SU-DHL-6 (cell line): ENCODE results near the gene TANGO6.

Source experiments
- EZH2phosphoT487 ChIP-seq: fragments of 200-600 bp; sonication (generic), shearing (Covaris generic); conservative IDR thresholded peaks from 2 replicates; pipeline ENCODE4 v1.6.1; 2018; ENCODE audit warnings: mild to moderate bottlenecking, antibody characterized with exemption, low read length, moderate library complexity, mixed read lengths
- TF ChIP-seq, protein P1 (sequence below): fragments of 200-600 bp; sonication (generic); IDR thresholded peaks from one replicate; pipeline ENCODE4 v1.5.1; 2017; ENCODE audit warnings: antibody characterized with exemption, mild to moderate bottlenecking, low read length, moderate library complexity; ENCODE audit not compliant: insufficient read depth, poor library complexity, severe bottlenecking

DNA sequence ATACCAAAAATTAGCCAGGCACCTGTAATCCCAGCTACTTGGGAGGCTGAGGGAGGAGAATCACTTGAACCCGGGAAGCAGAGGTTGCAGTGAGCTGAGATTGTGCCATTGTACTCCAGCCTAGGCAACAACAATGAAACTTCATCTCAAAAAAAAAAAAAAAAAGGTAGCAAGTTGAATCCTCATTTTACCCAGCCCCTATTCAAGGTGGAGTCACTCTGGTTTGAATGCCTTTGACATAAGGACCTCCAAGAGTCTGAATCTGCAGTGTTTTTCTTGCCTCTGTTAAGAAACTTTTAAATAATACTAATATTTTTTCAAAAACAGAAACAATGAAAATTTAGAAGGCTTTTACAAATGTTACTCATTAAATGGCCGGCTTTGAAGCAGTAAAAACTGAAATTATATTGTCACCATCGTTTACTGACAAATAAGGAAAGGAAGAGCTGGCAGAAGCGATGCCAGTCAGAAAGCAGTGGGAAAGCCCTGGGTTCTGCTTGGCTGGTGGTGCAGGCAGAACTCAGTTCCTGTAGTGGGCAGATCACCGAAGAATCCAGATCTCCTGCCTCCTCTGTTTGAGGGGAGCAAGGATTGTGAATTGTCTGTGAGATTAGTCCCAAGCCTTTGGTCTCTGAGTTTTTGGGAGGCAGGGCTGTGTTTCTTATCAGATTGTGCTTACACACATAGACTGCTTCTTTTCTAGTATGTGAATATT lies 162.5 kb downstream of the TANGO6 start:
- TF ChIP-seq, protein P1, sequence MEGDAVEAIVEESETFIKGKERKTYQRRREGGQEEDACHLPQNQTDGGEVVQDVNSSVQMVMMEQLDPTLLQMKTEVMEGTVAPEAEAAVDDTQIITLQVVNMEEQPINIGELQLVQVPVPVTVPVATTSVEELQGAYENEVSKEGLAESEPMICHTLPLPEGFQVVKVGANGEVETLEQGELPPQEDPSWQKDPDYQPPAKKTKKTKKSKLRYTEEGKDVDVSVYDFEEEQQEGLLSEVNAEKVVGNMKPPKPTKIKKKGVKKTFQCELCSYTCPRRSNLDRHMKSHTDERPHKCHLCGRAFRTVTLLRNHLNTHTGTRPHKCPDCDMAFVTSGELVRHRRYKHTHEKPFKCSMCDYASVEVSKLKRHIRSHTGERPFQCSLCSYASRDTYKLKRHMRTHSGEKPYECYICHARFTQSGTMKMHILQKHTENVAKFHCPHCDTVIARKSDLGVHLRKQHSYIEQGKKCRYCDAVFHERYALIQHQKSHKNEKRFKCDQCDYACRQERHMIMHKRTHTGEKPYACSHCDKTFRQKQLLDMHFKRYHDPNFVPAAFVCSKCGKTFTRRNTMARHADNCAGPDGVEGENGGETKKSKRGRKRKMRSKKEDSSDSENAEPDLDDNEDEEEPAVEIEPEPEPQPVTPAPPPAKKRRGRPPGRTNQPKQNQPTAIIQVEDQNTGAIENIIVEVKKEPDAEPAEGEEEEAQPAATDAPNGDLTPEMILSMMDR: no peak
- TF ChIP-seq EZH2phosphoT487: no peak
